ENCODE data around the gene CEMIP.
"Not testable (repeated sequence)": the region's sequence is repeated elsewhere in the genome, so short reads cannot be mapped to it uniquely, and the experiment has no call there.

The CEMIP gene

GRCh38 chr15:80953001-80953952, 174.1 kb downstream of the CEMIP start:
- no peak for DNase-seq (ENCODE audit: low read depth, low spot score)

- no peak for DNase-seq (ENCODE audit: low read depth, low spot score)
Measured at GRCh38 chr15:80953953-80954778, 175.0 kb downstream of the CEMIP start.

- peak; percentile 21 for DNase-seq (ENCODE audit: low read depth, low spot score)
Measured at GRCh38 chr15:80955571-80956452, 176.6 kb downstream of the CEMIP start.

GRCh38 chr15:80957556-80957955, 178.4 kb downstream of the CEMIP start:
- no peak for DNase-seq (ENCODE audit: low read depth, low spot score)

GRCh38 chr15:80957976-80958375, 178.8 kb downstream of the CEMIP start:
- DNase-seq (ENCODE audit: low read depth, low spot score) = no peak

GRCh38 chr15:80958818-80959495, 179.8 kb downstream of the CEMIP start:
- DNase-seq (ENCODE audit: low read depth, low spot score) = no peak

GRCh38 chr15:80965454-80965853, 186.3 kb downstream of the CEMIP start:
- DNase-seq (ENCODE audit: low read depth, low spot score) = not testable (repeated sequence)

GRCh38 chr15:80966431-80967197, 187.4 kb downstream of the CEMIP start:
- no peak for DNase-seq (ENCODE audit: low read depth, low spot score)

- no peak for DNase-seq (ENCODE audit: low read depth, low spot score)
Measured at GRCh38 chr15:80967451-80967850, 188.3 kb downstream of the CEMIP start.

GRCh38 chr15:80967991-80968510, 188.9 kb downstream of the CEMIP start:
- DNase-seq (ENCODE audit: low read depth, low spot score) = no peak

GRCh38 chr15:80969316-80969715, 190.1 kb downstream of the CEMIP start:
- no peak for DNase-seq (ENCODE audit: low read depth, low spot score)

GRCh38 chr15:80970018-80970657, 191.0 kb downstream of the CEMIP start:
- DNase-seq (ENCODE audit: low read depth, low spot score) = peak; percentile 25

GRCh38 chr15:80970658-80971057, 191.5 kb downstream of the CEMIP start:
- DNase-seq (ENCODE audit: low read depth, low spot score) = no peak

GRCh38 chr15:80971143-80971542, 192.0 kb downstream of the CEMIP start:
- no peak for DNase-seq (ENCODE audit: low read depth, low spot score)

- DNase-seq (ENCODE audit: low read depth, low spot score) = no peak
Measured at GRCh38 chr15:80972276-80972675, 193.1 kb downstream of the CEMIP start.

GRCh38 chr15:80974914-80975313, 195.7 kb downstream of the CEMIP start:
- DNase-seq (ENCODE audit: low read depth, low spot score) = no peak

- DNase-seq (ENCODE audit: low read depth, low spot score) = no peak
Measured at GRCh38 chr15:80976851-80977250, 197.7 kb downstream of the CEMIP start.

GRCh38 chr15:80977627-80978036, 198.5 kb downstream of the CEMIP start:
- no peak for DNase-seq (ENCODE audit: low read depth, low spot score)

- no peak for DNase-seq (ENCODE audit: low read depth, low spot score)
Measured at GRCh38 chr15:80978685-80979329, 199.6 kb downstream of the CEMIP start.

Data from activated naive CD8-positive, alpha-beta T cell treated with anti-CD3 and anti-CD28 coated beads, Interleukin-2, amount 50 U/mL, for 16 hours (primary cell).